H1 (cell line): ENCODE measurements around the gene MAN1A2. TPM values are rescaled to one million over a fixed set of nuclear protein-coding genes. Genes with fewer than 3 reads are reported as not detected.

Experiments
- CTCF ChIA-PET: fragments of 300-600 bp; sonication (Branson Sonifier 250); formaldehyde crosslinking; loops from one replicate; lab custom pipeline; 2021; ENCODE audit not compliant: partially characterized antibody; lab: Charles Lee
- POLR2A ChIA-PET: fragments of 300-600 bp; sonication (Branson Sonifier 250); formaldehyde crosslinking; loops from one replicate; lab custom pipeline; 2021; ENCODE audit warnings: inconsistent platforms; ENCODE audit not compliant: partially characterized antibody; lab: Charles Lee
- DNase-seq, 2 experiments: peaks; one replicate each; pipeline versions ENCODE4 v3.0.0 to v3.0.0-alpha.2; 2010 to 2022; ENCODE audit warnings: low spot score in 2 of 2, low read depth in 1 of 2, mixed read lengths in 1 of 2
- FAIRE-seq: peaks from 2 replicates; lab custom pipeline; 2011; peaks lifted over from hg19 to GRCh38; lab: Jason Lieb, UNC
- H2AFZ ChIP-seq: 2 replicates; pipeline ENCODE4 v1.8.1; 2012; ENCODE audit warnings: low read length, inconsistent platforms
- H2AK5ac ChIP-seq: 2 replicates; pipeline ENCODE4 v1.6.1; 2013; ENCODE audit warnings: low read depth, low read length
- H2BK120ac ChIP-seq: replicated peaks from 2 replicates; pipeline ENCODE3; 2013; ENCODE audit warnings: low read depth, low read length, inconsistent platforms
- H2BK12ac ChIP-seq: 2 replicates; pipeline ENCODE4 v1.6.1; 2013; ENCODE audit warnings: low read depth, low read length
- H2BK15ac ChIP-seq: 2 replicates; pipeline ENCODE4 v1.6.1; 2013; ENCODE audit warnings: low read length
- H2BK20ac ChIP-seq: 2 replicates; pipeline ENCODE4 v1.6.1; 2013; ENCODE audit warnings: low read length
- H2BK5ac ChIP-seq: 2 replicates; pipeline ENCODE4 v1.6.1; 2013; ENCODE audit warnings: low read depth, low read length
- H3K14ac ChIP-seq: 2 replicates; pipeline ENCODE4 v1.6.1; 2013; ENCODE audit warnings: inconsistent platforms; ENCODE audit not compliant: insufficient read length
- H3K18ac ChIP-seq: 2 replicates; pipeline ENCODE4 v1.6.1; 2013; ENCODE audit warnings: low read length; ENCODE audit errors: extremely low read depth
- H3K23ac ChIP-seq: 2 replicates; pipeline ENCODE4 v1.6.1; 2013; ENCODE audit warnings: inconsistent platforms; ENCODE audit not compliant: insufficient read length
- H3K23me2 ChIP-seq: 2 replicates; pipeline ENCODE4 v1.6.1; 2013; ENCODE audit warnings: low read depth, low read length
- H3K27ac ChIP-seq: 2 replicates; pipeline ENCODE4 v1.6.1; 2011; ENCODE audit warnings: low read depth, low read length, inconsistent platforms
- H3K27me3 ChIP-seq, 4 experiments: replicated peaks in 1 of 4; 1 replicate in 1 of 4; 2 replicates in 3 of 4; pipeline versions ENCODE4 v1.6.1 to v1.8.1; 2011 to 2013; ENCODE audit warnings: low read length in 3 of 4, mild to moderate bottlenecking in 3 of 4, inconsistent platforms in 2 of 4, mixed read lengths in 2 of 4, moderate library complexity in 1 of 4; ENCODE audit not compliant: control insufficient read depth in 3 of 4, insufficient read depth in 3 of 4; ENCODE audit errors: extremely low read depth in 1 of 4
- H3K36me3 ChIP-seq, 4 experiments: 2 replicates each; pipeline versions ENCODE4 v1.6.1 to v1.8.1; 2011 to 2013; ENCODE audit warnings: mild to moderate bottlenecking in 4 of 4, low read length in 3 of 4, moderate library complexity in 2 of 4, control low read depth in 1 of 4, inconsistent platforms in 1 of 4; ENCODE audit not compliant: insufficient read depth in 4 of 4, control insufficient read depth in 2 of 4
- H3K4ac ChIP-seq: replicated peaks from 2 replicates; pipeline ENCODE3; 2013; ENCODE audit warnings: low read length, low read depth, mixed read lengths, inconsistent platforms; ENCODE audit not compliant: insufficient read length
- H3K4me1 ChIP-seq, 4 experiments: replicated peaks in 1 of 4; 1 replicate in 1 of 4; 2 replicates in 3 of 4; pipeline versions ENCODE4 v1.6.1 to v1.8.1; 2011 to 2013; ENCODE audit warnings: low read length in 3 of 4, inconsistent platforms in 2 of 4, mixed read lengths in 1 of 4; ENCODE audit not compliant: insufficient read depth in 4 of 4, control insufficient read depth in 3 of 4
- H3K4me2 ChIP-seq, 2 experiments: 2 replicates each; pipeline versions ENCODE4 v1.6.1 to v1.8.1; 2011 to 2013; ENCODE audit warnings: low read depth in 2 of 2, low read length in 2 of 2, control low read depth in 1 of 2, inconsistent platforms in 1 of 2, mild to moderate bottlenecking in 1 of 2; ENCODE audit not compliant: insufficient read depth in 1 of 2
- H3K4me3 ChIP-seq, 4 experiments: fragments of 200-600, 300-600 bp in 1 of 4; sonication (generic), shearing (Covaris generic), sonication (Bioruptor Twin) in 1 of 4; 2 replicates each; pipeline versions ENCODE4 v1.5.1 to v1.8.1; 2011 to 2016; ENCODE audit warnings: low read length in 4 of 4, low read depth in 3 of 4, control low read depth in 2 of 4, inconsistent platforms in 2 of 4, mild to moderate bottlenecking in 2 of 4, mixed read lengths in 1 of 4, moderate library complexity in 1 of 4; ENCODE audit not compliant: insufficient read depth in 2 of 4; ENCODE audit errors: extremely low read depth in 1 of 4
- H3K56ac ChIP-seq: replicated peaks from 2 replicates; pipeline ENCODE3; 2013; ENCODE audit warnings: low read depth, mild to moderate bottlenecking, mixed read lengths, low read length, inconsistent platforms; ENCODE audit not compliant: insufficient read length
- H3K79me1 ChIP-seq: 2 replicates; pipeline ENCODE4 v1.6.1; 2013; ENCODE audit warnings: low read depth, low read length, control low read depth
- H3K79me2 ChIP-seq, 2 experiments: 2 replicates each; pipeline versions ENCODE4 v1.6.1 to v1.8.1; 2012 to 2013; ENCODE audit warnings: low read length in 2 of 2, mild to moderate bottlenecking in 2 of 2, inconsistent platforms in 1 of 2; ENCODE audit not compliant: insufficient read depth in 2 of 2, control insufficient read depth in 1 of 2
- H3K9ac ChIP-seq, 4 experiments: replicated peaks in 1 of 4; 1 replicate in 1 of 4; 2 replicates in 3 of 4; pipeline versions ENCODE4 v1.6.1 to v1.8.1; 2011 to 2013; ENCODE audit warnings: low read depth in 3 of 4, low read length in 3 of 4, control low read depth in 2 of 4, mild to moderate bottlenecking in 2 of 4, moderate library complexity in 2 of 4, inconsistent platforms in 1 of 4; ENCODE audit errors: extremely low read depth in 1 of 4
- H3K9me3 ChIP-seq, 2 experiments: 2 replicates each; pipeline versions ENCODE4 v1.6.1 to v1.8.1; 2012 to 2013; ENCODE audit warnings: mild to moderate bottlenecking in 2 of 2, moderate library complexity in 2 of 2, control low read depth in 1 of 2, inconsistent platforms in 1 of 2, low read depth in 1 of 2, low read length in 1 of 2, mixed read lengths in 1 of 2; ENCODE audit not compliant: insufficient read depth in 2 of 2
- H4K20me1 ChIP-seq, 2 experiments: replicated peaks in 1 of 2; 2 replicates each; pipeline versions ENCODE3 to v1.8.1; 2011 to 2013; ENCODE audit warnings: inconsistent platforms in 2 of 2, low read length in 2 of 2, mild to moderate bottlenecking in 1 of 2; ENCODE audit not compliant: insufficient read depth in 2 of 2, control insufficient read depth in 1 of 2
- H4K5ac ChIP-seq: 2 replicates; pipeline ENCODE4 v1.6.1; 2013; ENCODE audit warnings: low read length, low read depth, mixed read lengths, inconsistent platforms; ENCODE audit not compliant: insufficient read length
- H4K8ac ChIP-seq: 2 replicates; pipeline ENCODE4 v1.8.0; 2013; ENCODE audit warnings: mild to moderate bottlenecking, moderate library complexity, low read length, inconsistent platforms; ENCODE audit not compliant: insufficient read depth; ENCODE audit errors: extremely low read depth
- H4K91ac ChIP-seq: replicated peaks from 2 replicates; pipeline ENCODE3; 2013; ENCODE audit warnings: low read length, mixed read lengths, inconsistent platforms; ENCODE audit not compliant: insufficient read length
- BACH1 ChIP-seq: IDR thresholded peaks from 2 replicates; pipeline ENCODE4 v1.6.1; 2012; ENCODE audit warnings: low read length, improper control_type of control experiment
- BCL11A ChIP-seq, 2 experiments: IDR thresholded peaks; one replicate each; pipeline ENCODE4 v1.6.1; 2011; ENCODE audit warnings: low read depth in 2 of 2, low read length in 2 of 2, mild to moderate bottlenecking in 2 of 2
- CHD2 ChIP-seq: IDR thresholded peaks from 2 replicates; pipeline ENCODE4 v1.6.1; 2012; ENCODE audit warnings: low read length, improper control_type of control experiment
- EGR1 ChIP-seq: IDR thresholded peaks from 2 replicates; pipeline ENCODE4 v1.6.1; 2011; ENCODE audit warnings: low read depth, low read length, borderline replicate concordance
- GABPA ChIP-seq: IDR thresholded peaks from 2 replicates; pipeline ENCODE4 v1.6.1; 2011; ENCODE audit warnings: mild to moderate bottlenecking, low read length, moderate library complexity, borderline replicate concordance; ENCODE audit not compliant: insufficient read depth
- GTF2F1 ChIP-seq: IDR thresholded peaks from 2 replicates; pipeline ENCODE4 v1.6.1; 2012; ENCODE audit warnings: low read depth, low read length, improper control_type of control experiment, borderline replicate concordance
- HDAC6 ChIP-seq: IDR thresholded peaks from one replicate; pipeline ENCODE4 v1.7.1; 2012; ENCODE audit warnings: low read depth, mild to moderate bottlenecking, inconsistent platforms, low read length, moderate library complexity
- JUND ChIP-seq: IDR thresholded peaks from 2 replicates; pipeline ENCODE4 v1.6.1; 2011; ENCODE audit warnings: mild to moderate bottlenecking, improper control_type of control experiment, low read length
- SIN3A ChIP-seq, 2 experiments: IDR thresholded peaks in 1 of 2; conservative IDR thresholded peaks in 1 of 2; 2 replicates each; pipeline ENCODE4 v1.6.1; 2011 to 2012; ENCODE audit warnings: low read length in 2 of 2, improper control_type of control experiment in 1 of 2, low read depth in 1 of 2, mild to moderate bottlenecking in 1 of 2
- SIX5 ChIP-seq: IDR thresholded peaks from 2 replicates; pipeline ENCODE4 v1.6.1; 2011; ENCODE audit warnings: mild to moderate bottlenecking, low read depth, low read length
- SRF ChIP-seq: IDR thresholded peaks from 2 replicates; pipeline ENCODE4 v1.6.1; 2011; ENCODE audit warnings: mild to moderate bottlenecking, low read depth, low read length, moderate library complexity
- TAF7 ChIP-seq: optimal IDR thresholded peaks from 2 replicates; pipeline ENCODE3; 2011; ENCODE audit warnings: low read depth, mild to moderate bottlenecking, inconsistent platforms, low read length, moderate library complexity, borderline replicate concordance
- WGBS, 2 experiments: shearing (Covaris generic) in 1 of 2; methylation state at CpG; one replicate each; pipeline versions ENCODE4 v1.1.6 to v1.1.7; 2013 to 2015; ENCODE audit warnings: low lambda C conversion rate in 2 of 2, mixed read lengths in 2 of 2, inconsistent platforms in 1 of 2, low coverage in 1 of 2, missing lambda C conversion rate in 1 of 2; ENCODE audit not compliant: insufficient replicate concordance in 2 of 2, insufficient coverage in 1 of 2, insufficient read length in 1 of 2; ENCODE audit errors: extremely low coverage in 1 of 2, missing lambda C conversion rate in 1 of 2; 5-methylcytosine and 5-hydroxymethylcytosine counted together
- polyA plus RNA-seq, 7 experiments: library from polyadenylated mRNA; depleted of rRNA in 3 of 7; stranded (reverse) in 5 of 7; unstranded in 2 of 7; fragments of >200 nt in 5 of 7; fragments of 200-250 nt in 2 of 7; gene quantifications; 1 replicate in 5 of 7; 2 replicates in 1 of 7; 4 replicates in 1 of 7; pipeline versions ENCODE4 v1.2.1 to v1.2.3, GENCODE V29; 2011 to 2013; ENCODE audit warnings: missing spikeins in 2 of 7, mixed read lengths in 2 of 7
- total RNA-seq: library from RNA; stranded (reverse); fragmentation: NEBNext Ultra II Directional; extraction: Animal tissue kit (Norgen Biotek cat#: 25700); gene quantifications from 2 replicates; pipeline ENCODE4 v1.2.1, GENCODE V29; 2021
- TF ChIP-seq, protein P1 (sequence below): IDR thresholded peaks from 2 replicates; pipeline ENCODE4 v1.6.1; 2012; ENCODE audit warnings: inconsistent platforms

MAN1A2 gene
- total and polyA plus RNA-seq, 2 of the 8 experiments (the other 6 are each of a cell fraction or from before 2014, with no cell fraction given), result 5.5 to 18.8 TPM

DNA sequence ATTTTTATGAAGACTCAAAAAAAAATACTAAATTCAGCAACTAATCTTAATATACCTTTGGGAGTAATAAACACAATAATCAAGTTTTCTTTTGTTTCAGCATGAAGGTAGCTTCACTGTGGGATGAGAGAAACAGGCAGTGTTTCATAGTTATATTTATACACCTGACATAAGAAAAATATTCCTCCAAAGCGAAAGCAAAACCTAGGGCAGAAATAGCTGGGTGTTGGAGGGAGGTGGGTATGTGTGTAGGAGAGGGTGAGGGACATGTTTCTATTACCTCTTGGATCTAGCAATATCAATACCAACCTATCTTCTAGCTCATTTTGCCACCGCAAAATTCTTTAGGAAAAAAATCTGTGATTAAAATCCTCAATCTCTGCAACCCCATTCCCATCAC is 24.9 kb upstream of the MAN1A2 start:
- H2BK5ac ChIP-seq, result no peak overlapping the region
- H3K4me3 ChIP-seq, result no peak overlapping the region
- no peaks in the 10 kb centered on the region for H3K79me2 ChIP-seq
- H3K23ac ChIP-seq, result no peak overlapping the region
- H2BK15ac ChIP-seq, result no peak overlapping the region
- no peak overlapping the region for H2AFZ ChIP-seq
- no peaks in the 10 kb centered on the region for H4K20me1 ChIP-seq
- H3K27ac ChIP-seq, result no peak overlapping the region
- no peak overlapping the region for H3K4me2 ChIP-seq
- no peaks in the 10 kb centered on the region for H3K23me2 ChIP-seq
- no peak overlapping the region for H3K14ac ChIP-seq
- H3K36me3 ChIP-seq, result no peaks in the 10 kb centered on the region
- no peaks in the 10 kb centered on the region for H3K79me1 ChIP-seq
- 79% methylated on average over 2 of the region's 2 CpGs; no CpG with 5 or more reads in 1 of the 2 experiments for WGBS, 2 experiments
- H4K8ac ChIP-seq, result no peak overlapping the region
- no peak overlapping the region for H3K9ac ChIP-seq
- H2BK12ac ChIP-seq, result no peak overlapping the region
- no peaks in the 10 kb centered on the region for H3K9me3 ChIP-seq
- no peak overlapping the region for H3K18ac ChIP-seq
- H3K4ac ChIP-seq, result no peak overlapping the region
- no peak for FAIRE-seq
- H2BK120ac ChIP-seq, result no peak overlapping the region
- no peak overlapping the region for H2AK5ac ChIP-seq
- ChIA-PET CTCF (interaction anchor here (0.6 to 2.0 kb wide), 9 partner anchors 9 to 272 kb away, joined by 3 to 6 read pairs (median 3); no protein-coding TSS in a partner anchor), POLR2A (interaction anchor here (1.1 kb wide), 1 partner anchor 19 kb away, joined by 3 read pairs; no protein-coding TSS in a partner anchor)
- peaks cover 0 to 3% (median 0%) of the 10 kb centered on the region in 4 experiments; a peak in 3 of 7 replicates for H3K27me3 ChIP-seq
- no peak for TF ChIP-seq GTF2F1
- no peak for TF ChIP-seq TAF7
- no peak for TF ChIP-seq SRF
- no peak for TF ChIP-seq JUND
- TF ChIP-seq BCL11A (IDR thresholded peaks at IDR 0.05; ENCODE audit: low read depth in 2 of 2, low read length in 2 of 2), result no peak
- TF ChIP-seq GABPA, result no peak
- TF ChIP-seq SIN3A (conservative IDR thresholded peaks at IDR 0.05 in 1 of 2, IDR thresholded peaks at IDR 0.05 in 1 of 2; ENCODE audit: low read depth in 1 of 2, low read length in 2 of 2), result no peak
- no peak for TF ChIP-seq EGR1
- TF ChIP-seq BACH1, result no peak
- no peak for TF ChIP-seq HDAC6
- no peak for TF ChIP-seq SIX5
- TF ChIP-seq CHD2, result no peak
- TF ChIP-seq, protein P1, sequence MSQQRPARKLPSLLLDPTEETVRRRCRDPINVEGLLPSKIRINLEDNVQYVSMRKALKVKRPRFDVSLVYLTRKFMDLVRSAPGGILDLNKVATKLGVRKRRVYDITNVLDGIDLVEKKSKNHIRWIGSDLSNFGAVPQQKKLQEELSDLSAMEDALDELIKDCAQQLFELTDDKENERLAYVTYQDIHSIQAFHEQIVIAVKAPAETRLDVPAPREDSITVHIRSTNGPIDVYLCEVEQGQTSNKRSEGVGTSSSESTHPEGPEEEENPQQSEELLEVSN, result no peak
- H2BK20ac ChIP-seq, result no peak overlapping the region
- no peak overlapping the region for H3K56ac ChIP-seq
- H3K4me1 ChIP-seq, result peaks cover 0 to 6% (median 3%) of the 10 kb centered on the region in 4 experiments; a peak in 3 of 7 replicates
- no peak overlapping the region for H4K91ac ChIP-seq
- H4K5ac ChIP-seq, result no peak overlapping the region
- DNase-seq, result no peak
